ENCODE results near the gene MRPL53. TPM values are rescaled to one million over a fixed set of nuclear protein-coding genes. Genes with fewer than 3 reads are reported as not detected.

The MRPL53 gene
- total RNA-seq, 1 experiment from 2014 or later, result 65.4 TPM

- TF ChIP-seq EZH2 (IDR thresholded peaks at IDR 0.05), result no peak
- no peak for TF ChIP-seq MAX (IDR thresholded peaks at IDR 0.05)
- TF ChIP-seq ZFX (IDR thresholded peaks at IDR 0.05), result no peak
- no peak for TF ChIP-seq FOSL1 (IDR thresholded peaks at IDR 0.05; ENCODE audit: low read depth)
- TF ChIP-seq CBX3 (IDR thresholded peaks at IDR 0.05; ENCODE audit: low read depth), result no peak
- no peak for TF ChIP-seq RAD21 (IDR thresholded peaks at IDR 0.05; ENCODE audit: low read depth)
- no peak for TF ChIP-seq POLR2A (IDR thresholded peaks at IDR 0.05; ENCODE audit: borderline replicate concordance, extremely low read depth, insufficient read depth, insufficient read length)
Measured at GRCh38 chr2:74491648-74492544, 19.4 kb upstream of the MRPL53 start (continued).

DNA sequence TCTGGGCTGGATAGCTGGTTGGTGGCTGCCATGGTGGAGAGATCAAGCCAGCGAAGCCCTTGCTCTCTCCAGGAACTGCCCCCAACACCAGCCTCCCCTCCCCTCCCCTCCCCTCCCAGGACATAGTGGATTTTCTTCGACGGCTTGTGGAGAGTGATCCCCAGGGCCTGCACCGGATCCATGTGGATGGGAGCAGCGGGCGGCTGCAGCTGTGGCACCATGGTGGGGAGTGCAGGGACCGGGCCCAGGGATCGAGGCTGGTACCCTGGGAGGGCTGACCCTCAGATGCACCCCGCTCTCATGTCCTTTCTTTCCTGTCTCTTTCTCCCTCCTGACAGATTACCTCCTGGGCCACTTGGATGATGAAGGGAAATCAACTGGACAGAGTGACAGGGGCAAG lies 17.4 kb upstream of the MRPL53 start:
- ChIA-PET CTCF (no interaction called here), POLR2A (interaction anchor here (1.1 kb wide), 1 partner anchor 40 kb away, joined by 3 read pairs; no protein-coding TSS in a partner anchor)
- H3K27me3 ChIP-seq (ENCODE audit: insufficient read depth, low read length), result no peaks in the 10 kb centered on the region

More for the DNA sequence above, 17.4 kb upstream of the MRPL53 start:
- H3K9me3 ChIP-seq (ENCODE audit: control insufficient read depth in 1 of 2, insufficient read depth in 1 of 2, low read depth in 1 of 2, low read length in 2 of 2), result no peaks in the 10 kb centered on the region
- ATAC-seq (no peak), DNase-seq (ENCODE audit: low read depth, low spot score) (no peak)
- peaks cover 0 to 8% of the 10 kb centered on the region in 2 experiments; a peak in 1 of 4 replicates for H3K4me1 ChIP-seq (ENCODE audit: control insufficient read depth in 1 of 2, insufficient read depth in 2 of 2, low read length in 2 of 2)
- RAD21 ChIA-PET (ENCODE audit: low non-redundant PET in 1 of 2, low total read pairs in 2 of 2, uncharacterized antibody in 2 of 2, unreplicated experiment in 2 of 2), result no interaction called here
- H3K27ac ChIP-seq (ENCODE audit: low read depth, low read length), result no peak overlapping the region
- H3K79me2 ChIP-seq (ENCODE audit: insufficient read depth, low read length), result no peaks in the 10 kb centered on the region; the same call in 1 of the 2 replicates
- H2AFZ ChIP-seq (ENCODE audit: low read depth, low read length, poor library complexity, severe bottlenecking), result no peak overlapping the region
- intact Hi-C loops (cut with micrococcal nuclease), result no loop called here
- no peak overlapping the region for H3K4me3 ChIP-seq (replicated peaks in 1 of 2; ENCODE audit: low read depth in 1 of 2, low read length in 2 of 2)
- H3K36me3 ChIP-seq (ENCODE audit: control insufficient read depth in 1 of 2, insufficient read depth in 2 of 2, low read length in 2 of 2), result peaks cover 8 to 17% of the 10 kb centered on the region in 2 experiments; a peak in 3 of 4 replicates
- no peaks in the 10 kb centered on the region for H4K20me1 ChIP-seq (ENCODE audit: insufficient read depth)
- no peak overlapping the region for H3K4me2 ChIP-seq (ENCODE audit: low read length)
- H3K9me2 ChIP-seq (ENCODE audit: insufficient read depth), result no peaks in the 10 kb centered on the region
- TF ChIP-seq YY1 (IDR thresholded peaks at IDR 0.05; ENCODE audit: extremely low read depth, insufficient replicate concordance, low read depth, low read length), result no peak
- no peak for TF ChIP-seq POLR2A (IDR thresholded peaks at IDR 0.05; ENCODE audit: borderline replicate concordance, extremely low read depth, insufficient read depth, insufficient read length)
- no peak for TF ChIP-seq ELF1 (IDR thresholded peaks at IDR 0.05; ENCODE audit: borderline replicate concordance, low read depth)
- TF ChIP-seq, protein P1, sequence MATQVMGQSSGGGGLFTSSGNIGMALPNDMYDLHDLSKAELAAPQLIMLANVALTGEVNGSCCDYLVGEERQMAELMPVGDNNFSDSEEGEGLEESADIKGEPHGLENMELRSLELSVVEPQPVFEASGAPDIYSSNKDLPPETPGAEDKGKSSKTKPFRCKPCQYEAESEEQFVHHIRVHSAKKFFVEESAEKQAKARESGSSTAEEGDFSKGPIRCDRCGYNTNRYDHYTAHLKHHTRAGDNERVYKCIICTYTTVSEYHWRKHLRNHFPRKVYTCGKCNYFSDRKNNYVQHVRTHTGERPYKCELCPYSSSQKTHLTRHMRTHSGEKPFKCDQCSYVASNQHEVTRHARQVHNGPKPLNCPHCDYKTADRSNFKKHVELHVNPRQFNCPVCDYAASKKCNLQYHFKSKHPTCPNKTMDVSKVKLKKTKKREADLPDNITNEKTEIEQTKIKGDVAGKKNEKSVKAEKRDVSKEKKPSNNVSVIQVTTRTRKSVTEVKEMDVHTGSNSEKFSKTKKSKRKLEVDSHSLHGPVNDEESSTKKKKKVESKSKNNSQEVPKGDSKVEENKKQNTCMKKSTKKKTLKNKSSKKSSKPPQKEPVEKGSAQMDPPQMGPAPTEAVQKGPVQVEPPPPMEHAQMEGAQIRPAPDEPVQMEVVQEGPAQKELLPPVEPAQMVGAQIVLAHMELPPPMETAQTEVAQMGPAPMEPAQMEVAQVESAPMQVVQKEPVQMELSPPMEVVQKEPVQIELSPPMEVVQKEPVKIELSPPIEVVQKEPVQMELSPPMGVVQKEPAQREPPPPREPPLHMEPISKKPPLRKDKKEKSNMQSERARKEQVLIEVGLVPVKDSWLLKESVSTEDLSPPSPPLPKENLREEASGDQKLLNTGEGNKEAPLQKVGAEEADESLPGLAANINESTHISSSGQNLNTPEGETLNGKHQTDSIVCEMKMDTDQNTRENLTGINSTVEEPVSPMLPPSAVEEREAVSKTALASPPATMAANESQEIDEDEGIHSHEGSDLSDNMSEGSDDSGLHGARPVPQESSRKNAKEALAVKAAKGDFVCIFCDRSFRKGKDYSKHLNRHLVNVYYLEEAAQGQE (IDR thresholded peaks at IDR 0.05; ENCODE audit: low read depth), result no peak
- TF ChIP-seq FOSL1 (IDR thresholded peaks at IDR 0.05; ENCODE audit: low read depth), result no peak
- no peak for TF ChIP-seq EGR1 (IDR thresholded peaks at IDR 0.05; ENCODE audit: low read depth)
- no peak for TF ChIP-seq CEBPB (IDR thresholded peaks at IDR 0.05; ENCODE audit: low read depth)
- TF ChIP-seq MAX (IDR thresholded peaks at IDR 0.05), result no peak
- no peak for TF ChIP-seq EZH2phosphoT487 (IDR thresholded peaks at IDR 0.05; ENCODE audit: borderline replicate concordance)
- TF ChIP-seq JUND (IDR thresholded peaks at IDR 0.05), result no peak
- H3K9ac ChIP-seq (ENCODE audit: low read length), result no peak overlapping the region
- no TSS peak for BruUV-seq (replicated peaks)
